IMR-90 (cell line): ENCODE data around the gene TTYH3.
A peak's percentile ranks its signal among the peaks of the same experiment; 100 is the strongest.

Experiments used
- RAD21 ChIP-seq: IDR thresholded peaks from 2 replicates; pipeline ENCODE4 v1.6.1; 2012; ENCODE audit warnings: low read length, improper control_type of control experiment
- TF ChIP-seq, protein P1 (sequence below): fragments of 150-350 bp; IDR thresholded peaks from 2 replicates; pipeline ENCODE4 v1.6.1; 2017; ENCODE audit warnings: mild to moderate bottlenecking, antibody characterized with exemption, low read length, low read depth

GRCh38 chr7:2709553-2710285 lies 77.9 kb downstream of the TTYH3 start:
- TF ChIP-seq, protein P1, sequence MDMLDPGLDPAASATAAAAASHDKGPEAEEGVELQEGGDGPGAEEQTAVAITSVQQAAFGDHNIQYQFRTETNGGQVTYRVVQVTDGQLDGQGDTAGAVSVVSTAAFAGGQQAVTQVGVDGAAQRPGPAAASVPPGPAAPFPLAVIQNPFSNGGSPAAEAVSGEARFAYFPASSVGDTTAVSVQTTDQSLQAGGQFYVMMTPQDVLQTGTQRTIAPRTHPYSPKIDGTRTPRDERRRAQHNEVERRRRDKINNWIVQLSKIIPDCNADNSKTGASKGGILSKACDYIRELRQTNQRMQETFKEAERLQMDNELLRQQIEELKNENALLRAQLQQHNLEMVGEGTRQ: no peak
- peak; percentile 67 for TF ChIP-seq RAD21
